Retina (tissue), 1 donor: Measurements from ENCODE around the gene TMEM185B.
"Not testable (repeated sequence)": the region's sequence is repeated elsewhere in the genome, so short reads cannot be mapped to it uniquely, and the experiment has no call there.

ENCODE experiments used
- DNase-seq: peaks from one replicate; pipeline ENCODE4 v3.0.0-alpha.2; 2016

The TMEM185B gene

DNA sequence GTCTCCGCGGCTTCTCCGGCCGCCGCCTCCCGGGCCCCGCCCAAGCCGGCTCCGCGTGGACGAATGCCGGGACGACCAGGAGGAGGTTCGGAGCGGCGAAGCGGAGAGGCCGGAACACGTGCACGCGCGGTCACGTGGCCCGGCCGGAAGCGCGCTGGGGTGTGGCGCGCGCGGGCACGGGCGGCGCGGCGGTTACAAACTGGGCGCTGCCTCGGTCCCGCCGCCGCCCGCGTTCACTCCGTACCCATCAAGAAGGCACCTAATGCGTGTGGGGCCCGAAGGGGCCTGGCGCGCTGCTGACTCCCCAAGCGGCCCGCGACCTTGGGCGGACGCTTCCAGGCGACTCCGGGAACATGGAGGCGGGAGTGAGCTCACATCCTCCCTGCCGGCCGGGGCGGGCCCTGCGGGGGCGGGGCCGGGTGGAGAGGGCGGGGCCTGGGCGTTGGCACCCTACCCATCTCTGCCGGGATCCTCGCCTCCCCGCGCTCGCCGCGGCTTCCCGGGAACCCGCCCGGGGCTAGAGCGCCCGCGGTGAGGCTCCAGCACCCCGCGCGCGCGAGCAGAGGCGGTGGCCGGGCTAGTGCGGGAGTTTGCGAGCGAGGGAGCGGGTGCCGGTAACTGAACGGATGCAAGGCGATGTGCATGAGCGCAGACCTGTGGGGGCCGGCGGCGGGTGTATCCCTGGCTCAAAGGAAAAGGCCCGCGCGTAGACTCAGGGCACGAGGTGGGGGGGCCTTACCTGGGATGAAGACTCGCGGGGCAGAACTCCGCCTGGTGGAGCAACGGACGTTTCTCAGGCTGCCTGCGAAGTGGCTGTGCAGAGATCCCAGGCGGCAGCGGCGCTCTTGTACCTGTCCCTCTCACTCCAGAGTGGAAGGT lies at the start of gene TMEM185B:
TMEM185B (minus strand) TSS at position 367 of the 879 bp plus-strand sequence. CDS start 424 bp downstream, outside the sequence.
- peak; percentile 94 for DNase-seq

DNA sequence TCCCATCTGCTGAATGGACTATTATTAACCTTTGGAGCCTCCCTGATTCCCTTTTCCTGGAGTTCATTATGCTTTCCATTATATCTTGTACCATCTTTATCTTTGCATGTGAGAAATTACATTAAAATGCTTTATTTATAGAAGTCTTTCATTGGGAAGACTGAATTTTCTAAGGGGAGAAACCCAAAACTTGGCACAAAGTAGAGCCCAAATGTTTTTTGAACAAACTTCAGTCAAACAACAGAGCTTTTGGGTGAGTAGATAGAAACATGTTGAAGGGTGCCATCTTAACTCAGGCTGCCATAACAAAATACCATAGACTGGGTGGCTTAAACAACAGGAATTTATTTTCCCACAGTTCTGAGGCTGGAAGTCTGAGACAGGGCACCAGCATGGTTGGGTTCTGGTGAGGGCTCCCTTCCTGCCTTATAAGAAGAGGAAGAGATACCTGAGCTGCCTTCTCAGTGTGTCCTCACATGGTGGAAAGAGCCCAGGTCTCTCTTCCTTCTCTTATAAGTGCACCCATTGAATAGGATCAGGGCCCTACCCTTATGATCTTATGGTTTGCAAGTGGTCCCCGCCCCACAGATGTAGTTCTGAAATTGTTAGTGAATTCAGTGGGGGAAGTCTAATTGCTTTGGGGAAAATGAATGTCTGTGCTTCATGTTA lies 48.6 kb upstream of the TMEM185B start:
- no peak for DNase-seq

DNA sequence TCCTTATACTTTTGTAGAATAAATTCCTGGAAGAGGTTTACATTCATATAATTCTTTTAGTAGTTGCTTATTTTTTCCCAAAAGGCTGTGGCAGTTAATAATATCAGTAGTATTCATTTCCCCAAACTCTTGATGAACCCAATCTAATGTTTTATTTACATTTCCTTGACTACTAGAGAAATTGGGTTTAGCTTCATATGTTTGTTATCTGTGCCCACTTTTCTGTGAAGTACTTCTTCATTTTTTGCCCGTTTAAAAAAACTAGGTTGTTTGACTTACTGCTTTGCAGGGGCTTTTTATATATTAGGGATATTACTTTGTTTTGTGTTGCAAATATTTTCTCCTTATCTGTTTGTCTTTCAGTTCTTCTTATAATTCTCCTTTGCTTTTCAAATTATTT lies 46.6 kb upstream of the TMEM185B start:
- DNase-seq = no peak

DNA sequence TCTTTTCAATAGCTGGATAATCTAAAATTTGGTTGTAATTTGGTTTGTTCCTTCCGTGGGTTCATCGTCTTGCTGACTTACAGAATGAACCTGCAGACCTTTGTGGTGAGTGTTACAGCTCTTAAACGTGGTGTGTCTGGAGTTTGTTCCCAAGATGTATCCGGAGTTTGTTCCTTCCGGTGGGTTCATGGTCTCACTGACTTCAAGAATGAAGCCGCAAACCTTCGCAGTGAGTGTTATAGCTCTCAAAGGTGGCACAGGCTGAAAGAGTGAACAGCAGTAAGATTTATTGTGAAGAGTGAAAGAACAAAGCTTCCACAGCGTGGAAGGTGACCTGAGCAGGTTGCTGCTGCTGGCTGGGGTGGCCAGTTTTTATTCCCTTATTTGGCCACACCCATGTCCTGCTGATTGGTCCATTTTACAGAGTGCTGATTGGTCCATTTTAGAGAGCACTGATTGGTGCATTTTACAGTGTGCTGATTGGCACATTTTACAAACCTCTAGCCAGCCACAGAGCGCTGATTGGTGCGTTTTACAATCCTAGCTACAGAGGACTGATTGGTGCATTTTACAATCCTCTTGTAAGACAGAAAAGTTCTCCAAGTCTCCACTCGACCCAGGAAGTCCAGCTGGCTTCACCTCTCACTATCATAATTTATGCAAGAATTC lies 46.0 kb upstream of the TMEM185B start:
- no peak for DNase-seq

DNA sequence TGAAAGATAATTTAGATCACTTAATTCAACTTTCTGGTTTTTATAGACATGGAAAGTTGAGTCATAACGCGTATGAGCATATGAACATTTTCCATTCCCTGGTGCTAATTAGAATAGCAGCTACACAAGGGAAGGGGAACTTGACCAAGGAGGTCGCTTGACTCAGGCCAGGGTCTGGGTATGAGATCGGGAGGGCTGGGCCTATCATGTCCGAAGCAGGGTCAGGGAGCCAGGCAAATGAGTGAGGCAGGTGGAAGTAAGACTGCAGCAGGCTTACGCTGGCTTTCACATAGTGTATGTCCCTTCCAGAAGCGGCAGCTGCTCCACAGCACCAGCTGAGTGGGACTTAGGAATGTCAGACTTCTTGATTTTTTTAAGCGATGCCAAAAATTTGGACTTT lies 44.1 kb upstream of the TMEM185B start:
- DNase-seq = no peak

DNA sequence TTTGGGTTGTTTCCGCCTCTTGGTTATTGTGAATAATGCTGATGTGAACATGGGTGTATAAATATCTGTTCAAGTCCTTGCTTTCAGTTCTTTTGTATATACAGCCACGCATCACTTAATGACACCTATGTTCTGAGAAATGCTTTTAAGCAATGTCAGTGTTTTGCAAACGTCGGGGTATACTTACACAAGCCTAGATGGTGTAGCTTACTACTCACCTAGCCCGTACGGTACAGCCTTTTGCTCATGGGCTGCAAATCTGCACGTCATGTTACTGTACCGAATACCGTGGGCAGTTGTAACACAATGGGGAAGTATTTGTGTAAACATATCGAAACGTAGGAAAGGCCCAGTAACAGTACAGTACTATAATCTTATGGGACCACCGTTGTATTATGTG lies 41.8 kb upstream of the TMEM185B start:
- no peak for DNase-seq

DNA sequence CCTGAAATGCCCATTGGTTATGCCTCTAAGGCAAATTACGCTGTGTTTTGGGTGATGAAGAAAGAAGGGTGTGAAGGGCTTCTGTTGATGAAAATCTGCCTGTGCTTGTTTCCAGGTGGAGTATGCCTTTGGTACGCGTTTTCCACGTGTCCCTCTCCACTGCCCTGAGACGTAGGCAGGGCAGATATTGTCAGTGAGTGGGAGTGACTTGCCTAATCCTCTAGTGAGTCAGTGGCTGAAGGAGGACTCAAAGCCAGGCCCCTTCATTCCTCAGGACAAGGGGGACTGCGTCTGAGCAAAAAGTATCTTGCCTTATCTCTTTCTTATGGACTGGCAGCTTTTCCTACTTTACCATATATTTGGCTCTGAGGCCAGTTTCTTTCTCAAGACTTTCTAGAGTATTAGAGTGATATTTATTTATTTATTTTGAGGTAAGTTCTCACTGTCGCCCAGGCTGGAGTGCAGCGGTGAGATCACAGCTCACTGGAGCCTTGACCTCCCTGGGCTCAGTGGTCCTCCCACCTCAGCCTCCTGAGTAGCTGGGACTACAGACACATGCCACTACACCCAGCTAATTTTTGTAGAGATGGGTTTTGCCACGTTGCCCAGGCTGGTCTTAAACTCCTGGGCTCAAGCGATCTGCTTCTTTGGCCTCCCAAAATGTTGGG lies 39.7 kb upstream of the TMEM185B start:
- DNase-seq = no peak

DNA sequence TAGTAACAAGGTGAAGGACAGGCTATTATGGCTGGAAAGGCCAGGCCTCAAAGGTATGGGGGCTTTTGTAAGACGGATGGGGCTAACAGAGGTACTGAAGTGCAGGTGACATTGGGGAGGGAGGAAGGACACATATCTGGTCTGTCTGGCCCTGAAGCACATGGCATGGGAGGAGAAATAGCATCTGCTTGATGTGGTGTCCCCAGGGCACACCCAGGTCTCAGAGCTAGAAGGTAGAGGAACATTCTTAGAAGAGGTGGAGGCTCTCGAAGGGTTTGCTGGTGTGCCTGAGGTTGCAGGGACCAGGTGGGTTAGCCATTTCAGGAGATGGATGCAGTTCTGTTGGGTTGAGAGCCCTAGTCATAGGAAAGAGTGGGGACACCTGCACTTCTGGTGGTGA lies 39.0 kb upstream of the TMEM185B start:
- no peak for DNase-seq

DNA sequence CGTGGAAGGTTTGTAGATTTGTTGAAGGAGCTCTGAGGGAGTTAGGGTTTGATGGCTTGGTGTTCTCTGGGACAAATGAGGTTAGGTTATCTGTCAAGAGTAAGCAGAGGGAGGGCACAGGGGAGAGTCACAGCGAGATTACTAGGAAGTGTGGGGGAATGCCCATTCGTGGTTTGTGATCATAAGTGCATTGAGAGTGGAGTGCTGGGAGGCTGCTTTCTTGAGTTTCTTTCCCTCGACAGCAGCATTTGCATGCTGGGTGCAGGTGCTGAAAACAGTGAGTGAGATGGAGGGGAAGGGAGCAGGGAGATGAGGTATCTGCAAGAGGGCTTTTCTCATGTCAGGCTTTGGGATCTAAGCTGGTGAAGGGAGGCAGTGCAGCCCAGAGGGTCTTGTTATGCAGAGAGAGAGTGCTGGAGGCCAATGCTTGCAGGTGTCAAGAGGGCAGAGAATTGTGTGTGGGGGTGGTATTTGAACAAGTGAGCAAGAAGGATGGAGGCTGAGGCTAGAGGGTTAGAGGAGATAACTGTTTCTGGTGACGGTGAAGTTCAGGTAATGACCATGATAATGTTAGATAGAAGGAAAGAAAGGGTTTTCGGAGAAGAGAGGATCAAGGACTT lies 38.3 kb upstream of the TMEM185B start:
- no peak for DNase-seq

DNA sequence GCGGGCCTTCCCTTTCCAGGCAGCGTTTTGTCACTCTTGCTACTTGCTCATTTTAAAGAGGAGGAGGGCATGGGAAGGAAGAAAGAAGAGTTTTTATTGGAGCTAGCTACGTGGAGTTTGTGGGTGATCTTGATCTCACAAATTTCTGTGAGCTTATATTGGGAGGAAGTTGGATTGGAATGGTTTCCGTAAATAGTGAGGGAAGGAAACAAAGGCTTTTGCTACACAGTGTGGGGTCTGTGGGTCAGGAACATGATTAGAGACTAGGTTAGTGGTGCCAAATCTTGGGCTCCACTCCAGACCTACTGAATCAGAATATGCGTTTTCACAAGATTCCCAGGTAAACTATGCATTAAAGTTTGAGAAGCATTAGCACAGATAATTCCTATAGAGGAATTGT lies 37.5 kb upstream of the TMEM185B start:
- DNase-seq = no peak

DNA sequence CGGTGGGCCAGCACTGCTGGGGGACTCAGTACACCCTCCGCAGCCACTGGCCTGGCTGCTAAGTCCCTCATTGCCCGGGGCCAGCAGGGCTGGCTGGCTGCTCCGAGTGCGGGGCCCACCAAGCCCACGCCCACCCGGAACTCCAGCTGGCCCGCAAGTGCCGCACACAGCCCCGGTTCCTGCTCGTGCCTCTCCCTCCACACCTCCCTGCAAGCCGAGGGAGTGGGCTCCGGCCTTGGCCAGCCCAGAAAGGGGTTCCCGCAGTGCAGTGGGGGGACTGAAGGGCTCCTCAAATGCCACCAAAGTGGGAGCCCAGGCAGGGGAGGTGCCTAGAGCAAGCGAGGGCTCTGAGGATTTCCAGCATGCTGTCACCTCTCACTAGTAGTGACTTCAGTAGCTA lies 36.7 kb upstream of the TMEM185B start:
- not testable (repeated sequence) for DNase-seq

DNA sequence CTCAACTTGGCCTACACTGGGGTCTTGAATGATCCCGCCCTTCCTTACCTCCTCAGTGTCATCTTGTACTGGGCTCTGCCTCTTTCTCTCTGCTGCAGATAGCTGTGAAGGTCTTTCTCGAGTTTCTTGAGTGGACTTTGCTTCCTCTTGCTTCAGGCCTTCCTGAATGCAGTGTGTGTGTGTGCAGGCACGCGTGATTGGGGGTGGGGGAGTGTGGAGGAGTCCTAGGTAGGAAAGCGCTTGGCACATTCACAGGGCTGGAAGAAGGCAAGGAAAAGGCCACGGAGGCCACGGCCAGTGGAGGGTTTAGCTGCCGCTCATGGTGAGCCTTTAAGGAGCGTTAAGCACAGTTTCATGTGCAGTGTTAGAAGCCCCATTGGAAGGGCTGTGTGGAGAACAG lies 35.0 kb upstream of the TMEM185B start:
- no peak for DNase-seq

DNA sequence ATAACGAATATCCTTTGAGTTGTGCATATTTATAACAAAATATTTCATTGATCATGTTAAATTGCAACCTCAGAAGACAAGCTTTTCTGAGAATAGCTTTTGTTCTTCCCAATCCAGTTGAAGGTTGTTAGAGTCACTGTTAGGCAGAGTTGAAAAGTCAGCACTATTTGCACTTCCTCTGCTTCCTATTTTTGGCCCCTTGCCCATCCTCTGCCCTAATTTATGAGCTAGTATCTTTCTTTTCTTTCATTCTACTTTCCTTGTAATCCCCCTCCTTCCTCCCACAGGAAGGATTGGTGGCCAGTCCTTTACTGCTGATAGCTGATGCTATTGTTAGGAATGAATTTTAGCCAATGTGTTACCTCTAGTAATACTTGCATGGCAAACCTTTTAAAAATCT lies 34.3 kb upstream of the TMEM185B start:
- no peak for DNase-seq

DNA sequence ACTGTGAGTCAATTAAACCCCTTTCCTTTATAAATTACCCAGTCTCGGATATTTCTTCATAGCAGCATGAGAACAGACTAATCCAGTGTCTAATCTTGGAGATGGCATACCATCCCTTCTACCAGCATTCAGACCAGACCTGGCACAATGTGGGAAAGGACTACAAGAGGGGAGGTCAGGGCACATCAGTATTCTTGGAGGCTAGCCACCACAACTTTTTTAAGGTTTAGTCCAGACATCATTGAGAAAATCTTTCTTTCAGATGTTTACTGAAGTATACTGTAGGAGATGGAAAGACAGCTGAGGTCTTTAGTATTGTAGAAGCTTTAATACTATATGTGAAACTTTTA lies 33.4 kb upstream of the TMEM185B start:
- DNase-seq = no peak

DNA sequence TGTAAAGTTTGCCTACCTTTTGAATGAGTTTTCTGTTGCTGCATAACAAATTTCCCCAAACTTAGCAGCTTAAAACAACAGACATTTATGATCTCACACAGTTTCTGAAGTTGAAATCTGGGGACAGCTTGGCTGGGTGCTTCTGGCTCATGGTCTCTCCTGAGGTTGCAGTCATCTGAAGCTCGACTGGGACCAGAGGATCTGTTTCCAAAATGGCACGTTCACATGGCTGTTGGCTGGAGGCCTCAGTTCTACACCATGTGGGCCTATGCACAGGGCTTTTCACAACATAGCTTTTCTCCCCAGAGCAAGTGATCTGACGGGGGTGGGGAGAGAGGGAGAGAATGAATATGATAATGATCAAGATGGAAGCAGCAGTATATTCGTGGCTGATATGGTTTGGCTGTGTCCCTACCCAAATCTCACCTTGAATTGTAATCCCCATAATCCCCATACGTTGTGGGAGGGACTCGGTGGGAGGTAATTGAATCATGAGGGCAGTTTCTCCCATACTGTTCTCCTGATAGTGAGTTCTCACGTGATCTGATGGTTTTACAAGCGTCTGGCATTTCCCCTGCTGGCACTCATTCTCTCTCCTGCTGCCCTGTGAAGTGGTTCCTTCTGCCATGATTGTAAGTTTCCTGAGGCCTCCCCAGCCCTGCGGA lies 32.9 kb upstream of the TMEM185B start:
- DNase-seq = no peak

DNA sequence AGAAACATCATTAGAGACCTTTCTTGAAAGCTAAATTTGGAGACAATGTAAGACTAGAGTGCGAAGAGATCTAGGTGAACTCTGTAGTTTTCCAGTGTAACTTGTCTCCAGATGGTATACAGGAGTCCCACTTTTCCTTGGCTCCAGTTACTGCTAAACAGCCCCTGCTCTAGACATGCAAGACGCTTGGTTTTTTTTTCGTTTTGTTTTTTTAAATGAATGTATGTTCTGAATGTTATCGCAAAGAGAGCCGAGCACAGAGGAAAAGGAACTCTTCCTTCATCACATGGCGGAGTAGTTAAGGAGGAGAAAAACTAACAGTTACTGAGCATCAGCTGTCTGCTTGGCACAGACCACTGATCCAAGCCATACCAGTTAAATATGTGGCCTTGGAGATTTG lies 31.9 kb upstream of the TMEM185B start:
- DNase-seq = no peak

DNA sequence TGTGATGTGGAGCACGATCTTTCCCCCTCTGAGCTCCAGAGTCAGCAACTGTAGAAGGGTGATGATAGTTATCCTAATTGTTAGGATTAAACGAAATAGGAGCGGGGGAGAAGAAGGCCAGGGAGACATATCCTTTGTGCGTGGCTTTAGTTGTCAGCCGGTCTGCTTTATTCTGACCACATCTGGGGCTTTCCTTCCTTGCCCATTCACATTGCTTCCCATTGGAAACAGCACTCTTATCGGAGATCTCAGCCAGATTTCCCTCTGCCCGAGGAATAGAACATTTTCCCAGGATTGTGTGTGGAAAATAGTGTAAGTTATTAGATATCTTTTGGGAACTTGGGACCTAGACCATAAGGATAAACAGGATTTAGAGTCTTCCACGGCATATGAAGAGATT lies 31.0 kb upstream of the TMEM185B start:
- DNase-seq = no peak

DNA sequence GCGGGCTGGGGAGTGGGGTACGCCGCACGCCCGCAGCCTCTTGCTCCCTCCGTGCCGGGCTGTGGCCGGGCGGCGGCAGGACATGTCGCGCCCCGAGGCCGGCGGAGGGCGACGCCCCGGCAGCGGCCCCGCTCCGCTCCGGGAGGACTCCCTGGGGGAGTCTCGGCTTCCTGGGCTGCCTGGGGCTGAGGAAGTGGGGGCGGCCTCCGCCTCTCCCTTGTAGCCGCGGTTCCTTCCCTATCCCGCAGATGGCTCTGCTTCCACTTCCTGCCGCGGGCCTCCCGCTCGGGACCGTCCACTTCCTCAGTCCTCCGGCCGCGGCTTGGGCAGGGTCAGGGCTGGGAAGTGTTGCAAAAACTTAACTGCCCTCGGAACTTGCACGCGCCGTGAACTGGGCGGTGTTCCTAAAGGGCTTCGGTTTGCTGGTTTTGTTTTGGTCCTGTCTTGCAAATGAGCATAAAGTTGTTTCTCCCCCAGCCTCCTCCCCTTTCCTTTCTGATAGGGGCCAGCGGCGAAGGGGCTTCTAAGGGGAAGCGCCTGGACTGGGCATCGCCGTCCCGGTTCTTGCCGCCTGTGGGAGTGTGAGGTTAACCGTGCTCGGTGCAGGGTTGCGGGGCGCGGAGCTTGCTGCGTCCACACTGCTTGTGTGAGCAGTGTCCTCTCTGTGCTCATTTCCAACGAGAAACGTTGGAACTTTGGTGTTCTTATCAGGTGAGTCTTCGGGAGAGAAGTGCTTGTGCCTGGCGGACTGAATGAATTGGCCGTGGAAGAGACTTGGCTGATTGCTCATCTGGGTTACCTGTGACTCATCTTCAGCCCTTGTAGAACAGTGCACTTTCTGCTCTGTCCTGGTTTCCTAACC lies 30.1 kb upstream of the TMEM185B start:
- DNase-seq = peak; percentile 89

DNA sequence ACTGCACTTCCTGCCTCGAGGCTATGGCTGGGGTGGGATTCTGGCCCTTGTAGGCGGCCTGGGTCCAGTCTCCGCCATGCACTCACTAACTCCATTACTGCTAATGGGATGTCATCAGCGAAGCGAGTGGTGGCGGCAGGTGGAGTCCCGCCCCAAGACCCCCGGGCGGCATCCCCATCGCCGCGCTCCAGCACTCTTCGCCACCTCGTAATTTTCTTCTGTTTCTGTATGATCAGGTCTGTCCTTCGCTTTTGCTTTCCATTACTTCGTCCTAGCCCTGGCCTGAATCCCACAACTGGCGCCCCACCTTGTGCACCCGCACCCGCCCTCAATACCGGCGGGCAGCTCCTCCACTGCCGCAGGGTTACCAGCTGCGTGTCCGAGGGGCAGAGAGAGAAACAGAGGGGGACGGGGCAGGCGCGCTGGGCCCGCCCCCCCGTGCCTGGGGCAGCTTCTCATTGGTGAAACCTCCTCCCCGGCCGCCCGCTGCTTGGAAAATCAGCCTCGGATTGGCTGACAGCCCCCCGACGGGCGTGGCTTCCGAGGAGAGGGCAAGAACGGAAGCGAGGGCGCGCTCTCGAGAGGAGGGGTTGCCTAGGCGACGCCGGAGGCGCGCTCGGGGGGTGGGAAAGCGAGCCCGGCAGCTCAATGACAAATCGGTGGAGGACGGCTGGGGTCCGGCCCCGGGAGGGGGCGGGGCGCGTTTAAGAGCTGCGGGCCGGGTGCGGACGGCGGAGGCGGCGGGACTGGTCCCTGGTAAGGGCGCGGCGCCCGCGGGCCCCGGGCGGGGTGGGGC lies 29.2 kb upstream of the TMEM185B start, which contains the start of gene RALB:
RALB (plus strand) TSS at position 628 of the 796 bp plus-strand sequence. CDS start 25,813 bp downstream, outside the sequence.
- DNase-seq = peak; percentile 99

DNA sequence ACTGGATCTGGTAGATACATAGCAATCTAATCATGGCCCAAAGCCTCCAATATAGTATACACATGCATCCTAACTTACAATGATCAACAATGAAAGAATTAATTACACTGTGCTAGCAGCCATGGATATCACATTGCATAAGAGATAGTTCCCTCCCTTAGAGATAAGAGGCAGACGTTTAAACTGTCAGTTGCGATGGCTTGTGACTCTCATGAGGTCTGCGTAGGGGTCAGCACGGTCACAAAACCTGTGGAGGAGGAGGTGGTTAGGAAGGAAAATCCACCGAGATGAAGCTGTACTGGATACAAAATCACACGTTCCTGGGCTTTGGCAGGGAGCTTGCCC lies 28.7 kb upstream of the TMEM185B start:
- no peak for DNase-seq
